Kidney (tissue), 14 donors: ENCODE data around the gene FCGBP. TPM values are rescaled to one million over a fixed set of nuclear protein-coding genes. Genes with fewer than 3 reads are reported as not detected.

Experiments used
- DNase-seq, 5 donors: peaks; one replicate each; pipeline ENCODE4 v3.0.0-alpha.2; 2013 to 2020
- FAIRE-seq: peaks from 2 replicates; lab custom pipeline; 2012; peaks lifted over from hg19 to GRCh38; lab: Jason Lieb, UNC
- H3K27ac ChIP-seq, 2 donors: one replicate each; pipeline ENCODE4 v1.7.0; 2013; ENCODE audit warnings: low read depth in 2 of 2, low read length in 2 of 2, inconsistent platforms in 1 of 2
- H3K27me3 ChIP-seq: one replicate; pipeline ENCODE4 v1.7.1; 2013; ENCODE audit warnings: low read length, inconsistent platforms; ENCODE audit not compliant: control insufficient read depth, insufficient read depth
- H3K36me3 ChIP-seq, 3 donors: one replicate each; pipeline versions ENCODE4 v1.7.0 to v1.7.1; 2013; ENCODE audit warnings: low read length in 3 of 3, control low read depth in 1 of 3, inconsistent platforms in 1 of 3; ENCODE audit not compliant: insufficient read depth in 3 of 3, control insufficient read depth in 2 of 3
- H3K4me1 ChIP-seq, 3 donors: one replicate each; pipeline versions ENCODE4 v1.7.0 to v1.7.1; 2013; ENCODE audit warnings: low read length in 3 of 3, inconsistent platforms in 1 of 3, low read depth in 1 of 3; ENCODE audit not compliant: control insufficient read depth in 2 of 3, insufficient read depth in 2 of 3
- H3K4me3 ChIP-seq, 3 donors: one replicate each; pipeline versions ENCODE4 v1.7.0 to v1.8.1; 2013; ENCODE audit warnings: low read length in 3 of 3, control low read depth in 1 of 3, inconsistent platforms in 1 of 3
- H3K9ac ChIP-seq, 3 donors: one replicate each; pipeline versions ENCODE4 v1.7.0 to v1.7.1; 2013; ENCODE audit warnings: low read length in 3 of 3, control low read depth in 1 of 3, inconsistent platforms in 1 of 3
- H3K9me3 ChIP-seq, 3 donors: one replicate each; pipeline versions ENCODE4 v1.7.0 to v1.7.1; 2013; ENCODE audit warnings: low read length in 3 of 3, control low read depth in 1 of 3, inconsistent platforms in 1 of 3; ENCODE audit not compliant: control insufficient read depth in 2 of 3, insufficient read depth in 1 of 3
- CTCF ChIP-seq: IDR thresholded peaks from 3 replicates; pipeline ENCODE4 v1.5.1; 2012; ENCODE audit warnings: mild to moderate bottlenecking, moderate library complexity, borderline replicate concordance; ENCODE audit not compliant: insufficient read depth; ENCODE audit errors: extremely low read depth
- intact Hi-C: fragments of 100-400 bp; cut with DNase I; formaldehyde crosslinking; loops from one replicate; pipeline ENCODE4 v1.11.1; 2022
- polyA plus RNA-seq: library from polyadenylated mRNA; stranded (reverse); fragments of 350-450 nt; fragmentation: Illumina TruSeq; extraction: RNeasy Lipid Tissue Mini Kit (QIAGEN cat#74804); gene quantifications from one replicate; pipeline ENCODE4 v1.2.3, GENCODE V29; 2014; ENCODE audit warnings: low read depth, low replicate concordance; ENCODE audit not compliant: insufficient read depth
- total RNA-seq: library from RNA; stranded (reverse); fragmentation: NEBNext Ultra II Directional; extraction: Animal tissue kit (Norgen Biotek cat#: 25700); gene quantifications from one replicate; pipeline ENCODE4 v1.2.1, GENCODE V29; 2021
- donor health status: control.
- donor health status: control.
- donor health status: control.
- donor health status: control.
- donor health status: control.
- donor health status: DM: yes; HTN: yes; CAD: no.
- donor health status: Normal renal cell carcinoma (clear cell type).

FCGBP gene
- total and polyA plus RNA-seq, 2 donors from 2014 or later = 7.6 to 51.7 TPM

- H3K9ac ChIP-seq = no peak overlapping the region
- no peak overlapping the region for H3K4me3 ChIP-seq
- DNase-seq (no peak), FAIRE-seq (no peak)
- no peak overlapping the region for H3K27ac ChIP-seq
- H3K27me3 ChIP-seq = no peaks in the 10 kb centered on the region
- TF ChIP-seq CTCF = no peak
- intact Hi-C loops = no loop called here
- no peaks in the 10 kb centered on the region for H3K9me3 ChIP-seq
- no peaks in the 10 kb centered on the region for H3K36me3 ChIP-seq
- no peaks in the 10 kb centered on the region for H3K4me1 ChIP-seq
Observed at GRCh38 chr19:39915848-39916215, 18.6 kb downstream of the FCGBP start.

GRCh38 chr19:39915101-39915847, 19.2 kb downstream of the FCGBP start:
- no peaks in the 10 kb centered on the region for H3K9me3 ChIP-seq
- TF ChIP-seq CTCF = no peak
- intact Hi-C loops = no loop called here
- FAIRE-seq (no peak), DNase-seq (peak in 2 of 5 donors; percentile 16 to 73)
- no peaks in the 10 kb centered on the region for H3K4me1 ChIP-seq
- no peaks in the 10 kb centered on the region for H3K36me3 ChIP-seq
- no peaks in the 10 kb centered on the region for H3K27me3 ChIP-seq
- H3K4me3 ChIP-seq = no peak overlapping the region
- H3K27ac ChIP-seq = no peak overlapping the region
- no peak overlapping the region for H3K9ac ChIP-seq

GRCh38 chr19:39913682-39914333, 20.6 kb downstream of the FCGBP start:
- DNase-seq = peak in 1 of 5 donors; percentile 59
- no peak for FAIRE-seq

More at GRCh38 chr19:39913682-39914333, 20.6 kb downstream of the FCGBP start:
- Histone ChIP-seq H3K9me3 (no peaks in the 10 kb centered on the region), H3K27me3 (no peaks in the 10 kb centered on the region), H3K36me3 (no peaks in the 10 kb centered on the region), H3K27ac (no peak overlapping the region), H3K9ac (no peak overlapping the region), H3K4me1 (no peaks in the 10 kb centered on the region), H3K4me3 (no peak overlapping the region)
- intact Hi-C loops = no loop called here
- no peak for TF ChIP-seq CTCF
